Retinal pigment epithelial cell (primary cell): Measurements from ENCODE around the gene GGACT.

Experiments used
- DNase-seq: peaks from one replicate; pipeline ENCODE4 v3.0.0-alpha.2; 2010; ENCODE audit warnings: low read depth
- H3K4me3 ChIP-seq: 2 replicates; pipeline ENCODE4 v1.5.1; 2011; ENCODE audit warnings: mild to moderate bottlenecking, low read length, control low read depth, moderate library complexity
- TF ChIP-seq, protein P1 (sequence below): conservative IDR thresholded peaks from 2 replicates; pipeline ENCODE4 v1.5.1; 2011; ENCODE audit warnings: low read depth, low read length, control low read depth, inconsistent platforms

GGACT gene

DNA sequence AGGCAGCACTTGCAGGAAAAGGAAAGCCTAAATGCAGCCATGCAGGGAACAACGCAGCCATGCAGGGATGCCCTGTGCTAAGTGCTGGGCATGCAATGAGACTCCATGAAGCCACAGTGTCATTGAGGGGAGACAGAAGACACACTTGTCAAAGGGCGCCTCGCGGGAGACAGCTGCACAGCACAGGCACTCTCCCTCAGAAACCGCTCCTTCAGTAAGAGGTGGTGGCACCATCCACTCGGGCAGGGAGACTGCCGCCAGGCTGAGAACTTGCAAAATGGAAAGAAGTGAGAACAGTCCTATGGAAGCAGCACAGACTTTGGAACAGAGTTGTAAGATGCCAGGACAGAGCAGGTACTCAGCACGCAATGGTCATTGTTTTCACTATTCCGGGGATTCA, 51.1 kb downstream of the GGACT start:
- TF ChIP-seq, protein P1, sequence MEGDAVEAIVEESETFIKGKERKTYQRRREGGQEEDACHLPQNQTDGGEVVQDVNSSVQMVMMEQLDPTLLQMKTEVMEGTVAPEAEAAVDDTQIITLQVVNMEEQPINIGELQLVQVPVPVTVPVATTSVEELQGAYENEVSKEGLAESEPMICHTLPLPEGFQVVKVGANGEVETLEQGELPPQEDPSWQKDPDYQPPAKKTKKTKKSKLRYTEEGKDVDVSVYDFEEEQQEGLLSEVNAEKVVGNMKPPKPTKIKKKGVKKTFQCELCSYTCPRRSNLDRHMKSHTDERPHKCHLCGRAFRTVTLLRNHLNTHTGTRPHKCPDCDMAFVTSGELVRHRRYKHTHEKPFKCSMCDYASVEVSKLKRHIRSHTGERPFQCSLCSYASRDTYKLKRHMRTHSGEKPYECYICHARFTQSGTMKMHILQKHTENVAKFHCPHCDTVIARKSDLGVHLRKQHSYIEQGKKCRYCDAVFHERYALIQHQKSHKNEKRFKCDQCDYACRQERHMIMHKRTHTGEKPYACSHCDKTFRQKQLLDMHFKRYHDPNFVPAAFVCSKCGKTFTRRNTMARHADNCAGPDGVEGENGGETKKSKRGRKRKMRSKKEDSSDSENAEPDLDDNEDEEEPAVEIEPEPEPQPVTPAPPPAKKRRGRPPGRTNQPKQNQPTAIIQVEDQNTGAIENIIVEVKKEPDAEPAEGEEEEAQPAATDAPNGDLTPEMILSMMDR = no peak
- no peak for DNase-seq
- H3K4me3 ChIP-seq = no peak overlapping the region

DNA sequence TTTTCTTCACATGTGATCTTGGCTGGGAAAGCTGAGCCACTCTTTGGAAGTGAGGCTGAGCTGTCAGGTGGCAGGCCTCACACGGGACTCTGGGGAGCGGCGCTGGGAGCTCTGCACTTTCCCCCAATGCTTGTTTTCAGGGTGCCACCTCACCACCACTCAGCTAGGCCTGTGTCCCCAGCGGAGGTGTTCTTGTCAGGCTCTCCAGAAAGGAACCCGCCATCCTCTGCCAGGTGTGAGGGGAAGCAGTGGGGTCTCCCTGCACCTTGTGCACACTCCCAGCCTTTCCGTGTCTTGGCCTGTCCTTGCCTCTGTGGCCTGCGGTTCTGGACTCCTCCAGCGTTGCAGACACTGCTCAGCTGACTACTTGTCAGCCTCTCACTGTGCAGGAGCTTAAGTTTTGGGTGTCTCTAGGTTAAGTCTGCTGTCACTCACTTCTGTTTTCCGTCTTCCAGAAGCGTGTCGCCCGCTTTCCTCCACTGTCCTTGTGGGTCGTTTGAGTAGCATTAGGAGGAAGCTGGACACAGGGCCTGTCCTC, 51.9 kb downstream of the GGACT start:
- TF ChIP-seq, protein P1 = no peak
- no peak overlapping the region for H3K4me3 ChIP-seq
- no peak for DNase-seq

DNA sequence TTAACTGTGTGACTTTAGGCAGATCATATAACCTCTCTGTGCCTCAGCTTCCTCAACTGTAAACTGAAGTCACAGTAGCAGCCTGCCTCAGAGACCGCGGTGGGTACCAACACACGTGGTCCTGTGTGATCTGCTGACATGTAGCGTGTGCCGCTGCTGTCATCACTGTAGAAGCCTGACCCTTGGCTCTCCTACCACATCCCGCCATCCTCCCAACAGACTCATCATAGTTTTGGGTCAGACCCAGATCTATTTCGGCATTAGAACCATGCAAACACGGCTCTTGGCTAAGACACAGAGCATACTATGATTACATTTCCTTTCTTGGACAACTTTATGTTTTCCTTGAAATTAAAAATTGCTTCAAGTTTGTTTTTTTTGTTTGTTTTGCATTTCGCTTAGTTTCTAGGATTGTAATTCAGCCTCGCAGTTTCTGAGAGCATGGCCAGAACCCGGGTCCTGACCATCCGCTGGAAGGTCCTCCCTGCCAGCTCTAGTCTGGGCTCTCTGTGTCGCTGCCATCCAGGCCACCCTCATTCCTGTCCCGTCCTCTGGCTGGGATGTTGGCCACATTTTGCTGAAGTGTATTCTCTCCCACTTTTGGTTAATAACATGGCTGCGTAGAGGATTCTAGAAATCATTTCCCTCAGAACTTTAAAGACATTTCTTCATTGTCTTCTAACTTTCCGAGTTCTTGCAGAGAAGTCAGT, 53.0 kb downstream of the GGACT start:
- TF ChIP-seq, protein P1 = no peak
- no peak for DNase-seq
- H3K4me3 ChIP-seq = no peak overlapping the region

DNA sequence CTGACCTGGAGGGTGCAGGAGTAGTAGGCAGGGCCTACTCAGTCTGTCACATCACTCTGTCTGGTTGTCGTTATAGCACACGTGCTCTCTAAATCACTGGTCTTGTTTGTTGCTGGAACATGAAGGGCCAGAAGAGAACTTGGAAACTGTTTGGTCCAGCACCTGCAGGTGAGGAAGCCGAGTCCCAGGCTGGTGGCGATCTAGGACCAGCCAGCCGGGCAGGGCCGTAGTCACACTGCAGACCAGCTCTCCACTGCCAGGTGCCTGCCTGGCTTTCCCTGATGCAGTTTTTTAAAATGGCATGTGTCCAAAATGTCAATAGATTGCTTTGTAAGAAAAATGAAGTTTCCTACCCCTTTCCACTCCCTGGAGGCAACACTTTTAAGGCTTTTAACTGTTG, 53.7 kb downstream of the GGACT start:
- DNase-seq = no peak
- H3K4me3 ChIP-seq = no peak overlapping the region
- TF ChIP-seq, protein P1 = no peak

DNA sequence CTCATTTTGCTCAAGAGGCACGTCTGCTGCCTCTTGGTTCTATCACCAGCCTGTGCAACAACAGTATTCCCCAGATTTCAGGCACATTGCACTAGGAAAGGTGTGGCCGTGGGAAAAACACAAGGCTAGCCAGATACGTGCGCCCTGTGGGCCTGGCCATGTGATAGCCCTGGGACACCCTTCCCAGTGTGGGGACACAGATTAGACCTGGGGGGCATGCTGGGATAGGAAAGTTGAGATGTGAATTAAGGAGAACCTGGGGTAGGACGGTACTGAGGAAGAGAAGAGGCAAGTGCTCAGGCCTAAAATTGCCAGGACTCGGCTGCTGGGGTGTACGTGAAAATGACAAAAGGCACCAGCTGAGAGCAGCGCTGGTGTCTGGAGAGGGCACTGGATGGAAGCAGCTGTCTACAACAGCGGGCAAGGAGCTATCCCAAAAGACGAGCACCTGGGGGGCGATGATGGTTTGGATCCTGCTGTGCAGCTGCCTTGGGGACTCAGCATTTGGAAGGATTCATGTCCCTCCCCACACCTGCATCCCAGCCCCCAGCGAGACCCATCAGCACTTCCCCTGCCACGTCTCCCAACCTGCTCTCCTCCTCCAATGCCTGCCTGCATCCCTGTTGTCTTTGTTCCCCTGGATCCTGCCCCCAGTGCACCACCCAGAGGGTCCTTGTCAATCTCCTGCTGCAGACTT, 54.3 kb downstream of the GGACT start:
- no peak overlapping the region for H3K4me3 ChIP-seq
- no peak for DNase-seq
- TF ChIP-seq, protein P1 = no peak

DNA sequence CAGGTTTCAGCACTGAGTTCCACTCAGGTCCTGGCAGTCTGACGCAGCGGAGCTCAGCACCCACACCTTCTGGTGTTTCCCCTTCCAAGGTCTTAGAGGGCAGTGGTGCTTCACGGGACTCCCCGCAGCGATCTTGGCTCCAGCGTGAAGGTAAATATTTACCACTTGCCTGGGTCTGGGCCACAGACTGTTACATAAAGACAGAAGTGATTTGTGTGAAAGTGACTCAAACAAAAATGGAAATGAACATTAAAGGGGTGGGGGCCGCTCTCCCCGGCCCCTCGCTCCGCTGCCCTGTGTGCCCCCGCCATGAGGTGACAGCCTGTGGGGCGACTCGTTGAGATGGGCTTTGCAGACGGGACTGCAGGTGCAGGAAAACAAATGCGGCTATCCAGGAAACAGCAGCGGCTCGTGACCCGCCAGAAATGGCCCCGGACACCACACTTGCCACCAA, 55.0 kb downstream of the GGACT start:
- TF ChIP-seq, protein P1 = no peak

DNA sequence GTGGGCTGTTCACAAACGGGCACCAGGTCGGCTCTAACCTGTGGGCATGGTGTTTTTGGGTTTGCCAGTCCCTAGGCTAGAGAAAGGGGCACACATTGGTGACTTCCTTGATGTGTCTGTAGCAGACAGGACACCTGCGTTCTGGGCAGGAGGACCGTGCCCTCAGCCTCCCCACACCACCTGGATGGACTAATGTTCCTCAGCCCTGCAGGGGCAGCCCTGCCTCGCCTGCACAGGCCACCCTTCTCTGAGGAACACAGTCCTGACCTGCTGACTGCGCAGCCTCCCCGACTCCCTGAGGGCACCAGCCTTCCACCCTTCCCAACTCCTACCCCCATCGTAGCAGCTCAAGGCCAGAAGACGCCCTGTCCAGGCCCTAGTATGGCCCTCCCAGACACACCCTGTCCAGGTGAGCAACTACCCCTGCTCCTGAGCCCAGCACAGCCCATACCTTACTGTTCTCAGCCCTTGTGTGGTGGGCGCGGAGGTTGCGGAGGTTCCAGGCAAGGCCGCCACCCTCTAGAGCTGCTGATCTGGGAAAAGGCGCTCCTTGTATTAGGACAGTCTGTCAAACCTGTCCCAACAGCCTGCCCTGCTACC, 55.7 kb downstream of the GGACT start:
- H3K4me3 ChIP-seq = no peak overlapping the region
- TF ChIP-seq, protein P1 = no peak
- no peak for DNase-seq

More for the DNA sequence above, 55.0 kb downstream of the GGACT start:
- H3K4me3 ChIP-seq = no peak overlapping the region
- no peak for DNase-seq
